Measurements from ENCODE around the gene CAV3.

The CAV3 gene

GRCh38 chr3:8730656-8731055 is 2.9 kb upstream of the CAV3 start:
- no peak for TF ChIP-seq ZFX (IDR thresholded peaks at IDR 0.05)
- TF ChIP-seq CTCF (conservative IDR thresholded peaks at IDR 0.05) = no peak
- H3K27ac ChIP-seq = no peak overlapping the region

- TF ChIP-seq ZFX (IDR thresholded peaks at IDR 0.05) = no peak
- no peak for TF ChIP-seq CTCF (conservative IDR thresholded peaks at IDR 0.05)
- no peak overlapping the region for H3K27ac ChIP-seq
Observed at GRCh38 chr3:8732413-8732812, 1.2 kb upstream of the CAV3 start.

- TF ChIP-seq ZFX (IDR thresholded peaks at IDR 0.05) (no peak), CTCF (conservative IDR thresholded peaks at IDR 0.05) (no peak)
Observed at GRCh38 chr3:8734137-8734878, 706 bp downstream of the CAV3 start.

GRCh38 chr3:8734908-8735307 is 1.3 kb downstream of the CAV3 start:
- TF ChIP-seq ZFX (IDR thresholded peaks at IDR 0.05) (no peak), CTCF (conservative IDR thresholded peaks at IDR 0.05) (no peak)
- H3K27ac ChIP-seq = no peak overlapping the region

More at GRCh38 chr3:8734137-8734878, 706 bp downstream of the CAV3 start:
- H3K27ac ChIP-seq = no peak overlapping the region

GRCh38 chr3:8736436-8736835 is 2.8 kb downstream of the CAV3 start:
- TF ChIP-seq ZFX (IDR thresholded peaks at IDR 0.05) (no peak), CTCF (conservative IDR thresholded peaks at IDR 0.05) (no peak)
- H3K27ac ChIP-seq = no peak overlapping the region

- TF ChIP-seq ZFX (IDR thresholded peaks at IDR 0.05) (no peak), CTCF (conservative IDR thresholded peaks at IDR 0.05) (no peak)
- H3K27ac ChIP-seq = no peak overlapping the region
Observed at GRCh38 chr3:8737301-8737700, 3.7 kb downstream of the CAV3 start.

- H3K27ac ChIP-seq = no peak overlapping the region
- TF ChIP-seq ZFX (IDR thresholded peaks at IDR 0.05) (no peak), CTCF (conservative IDR thresholded peaks at IDR 0.05) (no peak)
Observed at GRCh38 chr3:8737823-8738222, 4.2 kb downstream of the CAV3 start.
